Measurements from ENCODE around the gene ZNF365.

- TF ChIP-seq POLR2A (IDR thresholded peaks at IDR 0.05): no peak
- TF ChIP-seq CTCF (IDR thresholded peaks at IDR 0.05): no peak
These were observed 552 bp upstream of the ZNF365 start for GRCh38 chr10:62373639-62373994.
